ENCODE measurements around the gene ZC3H10.

DNA sequence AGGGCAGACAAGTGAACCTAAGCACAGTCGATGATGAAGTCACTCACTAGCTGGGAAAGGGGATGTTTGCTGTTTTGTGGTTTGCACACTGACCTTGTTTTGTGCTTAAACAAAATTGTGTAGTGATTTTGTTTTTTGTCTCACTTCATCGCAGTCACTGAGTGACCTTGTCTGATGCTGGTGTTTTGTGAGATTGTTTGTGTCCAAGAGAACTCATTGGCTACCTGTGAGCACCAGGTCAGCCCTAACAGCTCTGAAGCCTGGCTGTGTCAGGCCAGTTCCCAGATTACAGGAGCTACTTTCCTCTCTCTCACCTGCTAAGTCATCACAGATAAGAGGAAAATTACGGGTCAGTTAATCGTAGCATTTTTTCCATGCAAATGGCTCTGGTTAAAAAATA lies 6.1 kb downstream of the ZC3H10 start:
- TF ChIP-seq, protein P1, sequence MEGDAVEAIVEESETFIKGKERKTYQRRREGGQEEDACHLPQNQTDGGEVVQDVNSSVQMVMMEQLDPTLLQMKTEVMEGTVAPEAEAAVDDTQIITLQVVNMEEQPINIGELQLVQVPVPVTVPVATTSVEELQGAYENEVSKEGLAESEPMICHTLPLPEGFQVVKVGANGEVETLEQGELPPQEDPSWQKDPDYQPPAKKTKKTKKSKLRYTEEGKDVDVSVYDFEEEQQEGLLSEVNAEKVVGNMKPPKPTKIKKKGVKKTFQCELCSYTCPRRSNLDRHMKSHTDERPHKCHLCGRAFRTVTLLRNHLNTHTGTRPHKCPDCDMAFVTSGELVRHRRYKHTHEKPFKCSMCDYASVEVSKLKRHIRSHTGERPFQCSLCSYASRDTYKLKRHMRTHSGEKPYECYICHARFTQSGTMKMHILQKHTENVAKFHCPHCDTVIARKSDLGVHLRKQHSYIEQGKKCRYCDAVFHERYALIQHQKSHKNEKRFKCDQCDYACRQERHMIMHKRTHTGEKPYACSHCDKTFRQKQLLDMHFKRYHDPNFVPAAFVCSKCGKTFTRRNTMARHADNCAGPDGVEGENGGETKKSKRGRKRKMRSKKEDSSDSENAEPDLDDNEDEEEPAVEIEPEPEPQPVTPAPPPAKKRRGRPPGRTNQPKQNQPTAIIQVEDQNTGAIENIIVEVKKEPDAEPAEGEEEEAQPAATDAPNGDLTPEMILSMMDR (conservative IDR thresholded peaks at IDR 0.05; ENCODE audit: low read length), result no peak
- TF ChIP-seq EZH2phosphoT487 (IDR thresholded peaks at IDR 0.05; ENCODE audit: borderline replicate concordance, low read depth, low read length), result no peak

Measured in OCI-LY7 (cell line).